ENCODE data around the gene IGSF8.
"Not testable (repeated sequence)": the region's sequence is repeated elsewhere in the genome, so short reads cannot be mapped to it uniquely, and the experiment has no call there.

Gene IGSF8

DNA sequence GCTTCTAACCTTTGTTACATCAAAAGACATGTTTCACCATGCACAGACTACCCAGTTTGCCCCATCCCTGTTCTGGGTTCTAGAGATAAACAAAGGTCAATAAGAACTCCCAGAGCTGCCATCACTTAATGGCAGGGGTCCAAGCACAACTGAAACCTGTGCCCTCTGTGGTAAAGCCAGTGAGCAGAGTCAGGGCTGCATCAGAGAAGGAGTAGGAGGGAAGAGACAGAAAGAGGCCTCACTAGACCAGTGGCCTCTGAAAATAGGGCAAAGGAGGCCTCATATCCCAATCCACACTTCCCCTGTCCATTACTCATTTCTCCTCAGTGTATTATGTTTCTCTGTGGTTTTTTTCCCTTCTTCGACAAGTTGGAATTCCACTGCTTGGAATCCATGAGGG lies 27.3 kb upstream of the IGSF8 start:
- DNase-seq: no peak

DNA sequence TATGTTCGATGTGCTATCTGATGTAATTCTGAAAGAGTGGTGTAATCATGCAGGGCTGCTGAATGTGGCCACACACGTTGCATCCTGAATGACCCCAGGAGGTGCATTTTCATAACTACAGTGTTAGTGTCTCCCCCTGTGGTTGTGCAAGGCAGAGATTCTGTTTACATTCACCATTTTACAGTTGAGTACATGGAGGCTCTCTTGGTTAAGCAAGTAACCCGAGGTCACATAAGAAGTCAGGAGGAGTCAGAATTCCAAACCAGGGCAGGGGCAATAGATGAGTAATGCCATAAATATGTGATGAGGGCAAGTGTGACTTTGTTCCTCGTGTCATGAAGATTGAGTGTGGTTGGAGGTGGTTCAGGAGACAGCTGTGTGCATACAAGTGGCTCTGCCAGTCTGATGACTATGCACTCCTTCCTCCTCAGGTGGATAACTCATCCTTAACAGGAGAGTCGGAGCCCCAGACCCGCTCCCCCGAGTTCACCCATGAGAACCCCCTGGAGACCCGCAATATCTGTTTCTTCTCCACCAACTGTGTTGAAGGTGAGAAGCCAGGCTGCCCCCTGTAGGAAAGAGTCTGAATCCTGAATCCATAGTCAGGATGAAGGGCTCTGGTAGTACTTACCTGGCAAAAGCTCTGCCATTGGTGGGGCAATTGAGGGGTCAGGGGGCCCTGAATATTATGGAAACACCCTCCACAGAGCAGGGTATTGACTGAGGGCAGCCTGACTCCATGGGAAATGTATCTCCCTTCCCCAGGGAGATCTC lies 26.5 kb upstream of the IGSF8 start:
- DNase-seq: no peak

DNA sequence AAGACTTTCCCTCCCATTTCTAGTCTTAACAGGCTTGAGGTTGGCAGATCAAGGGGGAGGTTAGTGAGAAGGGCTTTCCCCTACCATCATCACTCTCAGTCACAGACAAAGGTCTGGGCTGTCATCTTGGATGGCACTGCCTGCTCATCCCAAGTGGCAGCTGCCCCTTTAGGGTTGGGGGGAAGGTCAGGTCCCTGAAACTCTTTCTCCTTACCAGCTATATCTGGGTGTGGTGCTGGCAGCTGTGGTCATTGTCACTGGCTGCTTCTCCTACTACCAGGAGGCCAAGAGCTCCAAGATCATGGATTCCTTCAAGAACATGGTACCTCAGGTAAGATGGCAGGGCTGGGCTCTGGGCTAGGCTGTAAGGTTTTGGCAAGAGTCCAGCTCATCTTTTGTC lies 25.3 kb upstream of the IGSF8 start:
- DNase-seq: no peak

DNA sequence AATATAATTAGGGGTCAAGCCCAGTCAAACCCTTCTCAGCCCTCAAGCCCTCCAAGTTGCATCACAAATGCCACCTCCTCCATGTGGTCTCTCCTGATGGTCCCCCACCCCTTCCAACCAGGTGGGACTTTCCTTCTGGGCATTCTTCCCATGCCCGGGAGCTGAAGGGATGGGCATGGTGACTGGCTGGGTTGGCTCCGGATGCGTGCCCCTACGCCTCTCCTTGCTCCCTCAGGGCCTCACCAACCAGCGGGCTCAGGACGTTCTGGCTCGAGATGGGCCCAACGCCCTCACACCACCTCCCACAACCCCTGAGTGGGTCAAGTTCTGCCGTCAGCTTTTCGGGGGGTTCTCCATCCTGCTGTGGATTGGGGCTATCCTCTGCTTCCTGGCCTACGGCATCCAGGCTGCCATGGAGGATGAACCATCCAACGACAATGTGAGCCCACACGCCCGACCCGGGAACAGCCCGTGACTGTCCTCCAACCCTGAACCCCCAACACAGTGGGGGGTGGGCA lies 24.6 kb upstream of the IGSF8 start:
- DNase-seq: no peak

- DNase-seq: no peak
Measured at GRCh38 chr1:160121388-160121787, 23.0 kb upstream of the IGSF8 start.

- DNase-seq: no peak
Measured at GRCh38 chr1:160120797-160121196, 22.4 kb upstream of the IGSF8 start.

DNA sequence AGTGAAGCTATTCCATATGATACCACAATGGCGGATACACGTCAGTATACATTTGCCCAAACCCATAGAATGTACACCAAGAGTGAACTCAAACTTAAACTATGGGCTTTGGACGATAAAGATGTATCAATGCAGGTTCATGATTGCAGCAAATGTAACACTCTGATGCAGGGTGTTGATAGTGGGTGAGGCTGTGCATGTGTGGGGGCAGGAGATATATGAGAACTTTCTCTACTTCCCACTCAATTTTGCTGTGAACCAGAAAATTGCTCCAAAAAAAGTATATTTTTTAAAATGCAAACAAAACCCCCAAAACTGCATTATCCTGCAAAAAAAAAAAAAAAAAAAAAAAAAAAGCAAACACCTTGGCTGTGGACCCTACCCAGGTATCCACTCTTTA lies 20.5 kb upstream of the IGSF8 start:
- no peak for DNase-seq

GRCh38 chr1:160117709-160118183 lies 19.3 kb upstream of the IGSF8 start:
- no peak for DNase-seq

GRCh38 chr1:160117300-160117699 lies 18.9 kb upstream of the IGSF8 start:
- DNase-seq: no peak

GRCh38 chr1:160116283-160117147 lies 18.1 kb upstream of the IGSF8 start:
- DNase-seq: no peak

DNA sequence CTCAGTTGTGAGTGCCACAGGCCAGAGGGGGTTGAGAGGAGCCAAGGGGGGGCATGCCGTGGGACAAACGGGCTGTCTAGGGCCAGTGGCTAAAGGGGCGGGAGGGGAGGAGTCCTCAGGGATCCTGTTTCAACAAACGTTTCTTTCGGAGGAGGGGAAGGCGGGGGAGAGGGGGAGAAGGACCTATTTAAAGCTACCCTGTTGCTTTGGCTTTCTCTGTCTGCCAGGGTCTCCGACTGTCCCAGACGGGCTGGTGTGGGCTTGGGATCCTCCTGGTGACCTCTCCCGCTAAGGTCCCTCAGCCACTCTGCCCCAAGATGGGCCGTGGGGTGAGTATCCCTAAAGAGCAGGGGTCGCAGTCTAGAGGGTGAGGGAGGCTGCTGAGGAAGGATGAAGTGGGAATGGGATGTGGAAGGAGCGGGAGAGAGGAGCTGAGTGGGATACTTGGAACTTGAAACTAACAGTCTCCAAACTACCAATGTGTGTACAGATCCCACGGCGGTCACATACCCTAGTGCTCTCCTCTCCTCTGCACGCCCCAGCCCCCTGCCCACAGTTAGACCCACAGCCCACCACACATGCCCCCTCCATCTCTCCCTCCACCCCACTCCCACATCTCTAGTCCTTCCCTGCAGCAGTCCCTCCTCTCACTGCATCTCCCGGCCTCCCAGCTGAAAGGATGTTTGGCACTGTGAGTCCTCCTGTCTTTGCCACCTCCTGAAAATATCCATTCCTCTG lies 17.3 kb upstream of the IGSF8 start, which contains the start of gene ATP1A2:
TSS of gene ATP1A2 (plus strand) at position 215 of the 738 bp plus-strand sequence. CDS start at position 318, 103 bp downstream.
- DNase-seq: no peak

GRCh38 chr1:160114085-160114484 lies 15.7 kb upstream of the IGSF8 start:
- DNase-seq: no peak

DNA sequence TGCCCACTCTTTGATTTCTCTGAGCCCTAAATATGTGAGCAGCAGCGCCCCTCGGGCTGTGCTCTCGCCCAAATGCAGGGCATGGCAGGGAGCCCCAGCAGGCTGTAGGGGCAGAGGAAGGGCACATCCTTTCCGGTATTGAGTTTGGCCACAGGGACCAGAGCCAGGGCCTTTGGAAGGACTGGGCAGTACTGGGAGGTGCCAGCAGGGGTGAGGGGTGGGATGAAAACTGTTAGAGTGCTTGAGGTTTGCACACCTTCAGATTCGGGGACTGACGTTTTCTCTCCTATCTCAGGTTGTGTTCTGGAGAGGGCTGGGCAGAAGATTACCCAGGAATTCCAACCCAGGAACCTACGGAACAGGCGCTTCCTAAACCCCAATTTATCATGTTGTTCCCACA lies 15.0 kb upstream of the IGSF8 start:
- no peak for DNase-seq

GRCh38 chr1:160112357-160112756 lies 13.9 kb upstream of the IGSF8 start:
- no peak for DNase-seq

DNA sequence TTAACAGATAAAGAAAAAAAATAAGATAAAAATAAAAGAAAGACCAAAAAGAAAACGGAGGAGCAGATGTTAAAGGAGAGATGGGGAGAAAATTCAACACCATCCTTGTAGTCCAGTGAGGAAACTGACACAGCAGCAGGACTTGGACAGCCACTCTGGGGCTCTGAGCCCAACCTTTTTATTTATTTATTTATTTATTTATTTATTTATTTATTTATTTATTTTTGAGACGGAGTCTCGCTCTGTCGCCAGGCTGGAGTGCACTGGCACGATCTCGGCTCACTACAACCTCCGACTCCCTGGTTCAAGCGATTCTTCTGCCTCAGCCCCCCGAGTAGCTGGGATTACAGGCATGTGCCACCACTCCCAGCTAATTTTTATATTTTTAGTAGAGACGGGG lies 13.0 kb upstream of the IGSF8 start:
- DNase-seq: not testable (repeated sequence)

GRCh38 chr1:160109686-160110085 lies 11.3 kb upstream of the IGSF8 start:
- no peak for DNase-seq

DNA sequence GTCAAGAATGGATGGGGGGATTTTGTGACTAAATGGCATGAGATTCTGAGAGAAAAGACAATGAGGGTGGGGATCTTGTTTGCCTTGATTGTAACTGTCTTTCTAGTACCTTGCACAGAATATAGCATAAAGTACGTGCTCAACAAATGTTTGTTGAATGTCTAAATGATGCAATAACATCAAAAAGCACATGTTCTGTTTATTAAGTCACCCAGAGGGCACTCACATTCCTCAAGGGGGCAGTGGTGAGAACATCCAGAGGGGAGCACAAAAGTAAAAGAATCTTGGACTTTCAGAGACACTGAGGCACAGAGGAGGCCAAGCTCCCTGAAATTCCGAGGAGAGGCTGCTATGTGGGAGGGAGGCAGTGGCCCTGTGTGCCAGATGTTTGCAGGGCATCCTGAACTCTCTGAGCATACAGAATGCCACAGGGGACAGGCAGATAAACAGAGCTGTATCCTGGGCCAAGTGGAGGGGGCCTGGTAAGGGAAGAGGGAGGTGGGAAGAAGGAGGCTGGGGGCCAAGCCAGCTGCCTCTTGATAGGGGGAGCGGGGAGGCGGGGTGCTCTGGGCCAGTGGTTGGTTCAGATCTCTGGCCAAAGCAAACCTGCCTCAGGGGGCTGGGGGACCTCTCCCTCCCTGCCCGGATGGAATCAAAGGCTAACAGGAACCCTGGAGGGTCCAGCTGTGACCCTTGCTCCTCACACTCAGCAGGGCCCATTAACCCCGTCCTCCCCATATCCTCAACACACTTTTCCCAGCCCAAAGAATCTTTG lies 10.7 kb upstream of the IGSF8 start:
- DNase-seq: no peak

DNA sequence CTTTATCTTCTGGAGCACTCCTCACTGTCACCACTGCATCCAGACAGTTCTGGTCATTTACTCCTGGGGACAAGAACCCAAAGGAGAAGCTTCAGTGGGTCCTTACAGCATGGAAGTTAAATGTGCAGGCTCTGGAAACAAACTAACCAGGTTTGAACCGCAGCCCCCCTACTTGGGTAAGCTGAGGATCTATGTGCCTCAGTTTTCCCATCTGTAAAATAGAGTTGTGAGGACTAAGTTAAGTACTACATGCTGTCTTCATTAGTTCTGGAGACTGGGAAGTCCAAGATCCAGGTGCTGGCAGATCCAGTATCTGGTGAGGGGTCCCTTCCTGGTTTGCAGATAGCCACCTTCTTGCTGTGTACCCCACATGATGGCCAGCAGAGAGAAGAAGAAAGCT lies 9.1 kb upstream of the IGSF8 start:
- no peak for DNase-seq

- DNase-seq: no peak
Measured at GRCh38 chr1:160105155-160105554, 6.7 kb upstream of the IGSF8 start.

GRCh38 chr1:160104486-160104885 lies 6.1 kb upstream of the IGSF8 start:
- DNase-seq: no peak

DNA sequence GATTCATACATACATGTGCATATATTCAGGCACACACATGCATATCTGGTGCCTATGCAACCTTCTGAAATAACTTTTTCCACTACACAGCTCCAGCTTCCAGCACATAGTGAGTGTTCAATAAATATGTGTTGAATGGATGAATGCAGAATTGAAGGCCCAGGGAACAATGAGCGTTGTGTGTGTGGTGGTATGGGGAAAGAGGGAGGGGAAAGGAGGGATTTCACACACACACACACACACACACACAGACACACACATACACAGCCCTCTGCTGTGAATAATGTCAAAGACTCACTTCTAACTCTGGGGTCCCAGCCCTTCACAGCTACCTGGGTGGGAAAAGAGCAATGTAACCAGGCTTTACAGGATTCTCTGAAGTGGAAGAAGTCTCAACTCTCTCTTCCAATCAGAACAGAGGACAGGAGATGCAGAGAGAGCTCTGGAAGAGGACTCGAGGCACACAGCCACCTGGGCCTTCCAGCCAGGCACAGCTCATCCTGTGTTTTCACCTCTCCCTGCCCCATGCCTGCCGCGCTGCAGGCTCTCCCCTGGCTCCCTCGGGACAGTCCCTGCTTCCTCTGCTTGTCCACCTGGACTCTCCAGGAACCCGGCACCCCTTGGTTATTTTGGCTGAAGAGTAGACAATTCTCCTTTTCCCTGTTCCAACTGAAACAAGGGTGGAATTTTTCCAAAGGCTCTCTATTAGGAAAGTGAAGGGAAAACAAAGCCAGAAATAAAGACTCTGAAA lies 5.4 kb upstream of the IGSF8 start:
- DNase-seq: no peak

Measured in T-helper 9 cell (primary cell).